Peyer's patch (tissue), 4 donors: Measurements from ENCODE around the gene ATG2A.

Source experiments
- CTCF ChIP-seq, 6 experiments: fragments of 450-650 bp in 4 of 6; fragments of 200-600 bp in 2 of 6; sonication (generic) in 1 of 6; IDR thresholded peaks; one replicate each; pipeline ENCODE4 v1.5.1; 2017 to 2019; ENCODE audit warnings: antibody characterized with exemption in 6 of 6, mild to moderate bottlenecking in 3 of 6, moderate library complexity in 1 of 6
- POLR2A ChIP-seq, 2 donors: fragments of 450-650 bp; IDR thresholded peaks; one replicate each; pipeline ENCODE4 v1.5.1; 2017; ENCODE audit warnings: antibody characterized with exemption in 2 of 2, mild to moderate bottlenecking in 2 of 2, moderate library complexity in 2 of 2

GRCh38 chr11:64850979-64851567 is 65.9 kb downstream of the ATG2A start:
- TF ChIP-seq CTCF (IDR thresholded peaks at IDR 0.05), result no peak
- no peak for TF ChIP-seq POLR2A (IDR thresholded peaks at IDR 0.05)
